ENCODE data around the gene TMA7B.

Gene TMA7B

GRCh38 chr22:39954584-39955055 lies 5.6 kb upstream of the TMA7B start:
- DNase-seq: no peak

DNA sequence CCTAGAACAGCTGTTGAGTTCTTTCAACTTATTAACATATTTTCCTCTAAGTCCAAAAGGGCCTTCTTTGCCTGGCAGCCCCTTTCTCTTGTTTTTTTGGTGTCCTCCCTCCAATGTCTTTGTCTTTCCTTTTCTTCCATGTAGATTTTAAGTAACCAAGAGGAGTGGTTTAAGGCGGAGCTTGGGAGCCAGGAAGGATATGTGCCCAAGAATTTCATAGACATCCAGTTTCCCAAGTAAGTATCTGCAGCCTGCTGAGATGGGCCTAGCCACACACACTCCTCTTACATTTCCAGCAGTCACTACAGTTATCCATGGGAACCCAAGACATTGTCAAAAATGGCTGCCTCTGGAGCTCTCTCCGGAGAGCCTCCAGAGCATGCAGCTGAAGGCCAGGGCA lies 4.5 kb upstream of the TMA7B start:
- DNase-seq: no peak

DNA sequence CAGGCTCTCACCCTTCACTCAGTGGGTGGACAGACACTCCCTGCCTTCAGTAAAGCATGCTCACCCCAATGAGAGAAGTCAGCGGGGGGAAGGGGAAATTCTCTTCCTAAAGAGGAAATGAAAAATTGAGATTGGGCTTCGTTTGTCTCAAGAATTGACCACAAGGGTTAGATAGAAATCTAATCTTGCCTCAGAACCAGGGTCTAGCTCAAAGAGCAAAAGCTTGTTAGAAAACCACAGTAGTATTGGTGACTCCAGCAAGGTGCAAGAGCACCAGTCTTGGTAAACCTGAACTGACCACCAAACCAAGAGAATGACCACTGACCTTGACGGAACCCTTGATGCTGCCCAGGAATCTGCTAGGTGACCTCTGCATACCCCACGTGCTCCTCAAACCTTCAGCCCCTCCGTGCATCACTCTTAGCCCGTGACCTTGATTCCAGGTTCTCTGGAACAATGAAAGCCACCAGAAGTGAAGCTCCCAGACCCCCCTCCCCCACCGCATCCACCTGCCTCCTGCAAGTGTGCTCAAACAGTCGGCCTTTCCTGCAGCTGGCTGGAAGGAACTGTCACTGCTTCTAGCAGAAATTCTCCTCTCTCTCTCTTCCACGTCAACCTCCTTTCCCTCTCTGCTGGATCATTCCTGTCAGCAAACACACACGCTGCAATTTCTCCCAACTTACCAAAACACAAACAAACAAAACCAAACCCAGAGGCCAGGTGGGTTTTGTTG lies 3.1 kb upstream of the TMA7B start:
- DNase-seq: no peak

GRCh38 chr22:39958009-39958711 lies 2.0 kb upstream of the TMA7B start:
- no peak for DNase-seq

DNA sequence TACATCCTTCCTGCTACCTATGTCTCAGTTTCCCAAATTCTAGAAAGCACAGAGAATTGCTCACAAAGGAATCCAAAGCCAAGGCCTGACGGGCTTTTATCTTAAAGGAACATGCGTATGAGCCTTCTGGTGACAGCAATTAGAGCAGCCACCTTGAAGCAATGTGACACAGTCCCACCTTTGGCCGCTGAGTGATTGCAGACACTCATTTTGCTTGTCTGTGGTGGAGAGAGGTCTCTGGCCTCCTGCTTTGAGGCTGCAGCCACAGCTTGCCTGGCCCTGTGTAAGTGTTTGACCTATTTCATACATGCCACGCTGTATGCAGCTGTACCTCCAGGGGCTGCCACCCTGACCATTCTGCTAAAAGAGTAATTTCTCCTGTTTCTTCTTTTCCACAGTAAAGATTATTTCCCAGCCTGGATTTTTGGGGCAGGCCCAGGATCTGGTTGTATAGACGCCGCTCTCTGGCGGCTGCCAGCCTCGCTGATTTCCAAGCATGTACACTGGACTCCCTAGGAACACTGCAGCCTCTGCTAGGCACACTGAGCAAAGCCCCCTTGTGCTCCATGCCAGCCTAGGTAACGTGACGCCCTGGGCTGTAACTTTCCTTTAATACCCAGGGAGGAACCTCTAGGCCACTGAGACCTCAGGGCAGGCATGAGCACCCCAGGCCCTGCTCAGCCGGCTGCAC lies 1.1 kb upstream of the TMA7B start:
- no peak for DNase-seq

GRCh38 chr22:39960791-39961746 lies 872 bp downstream of the TMA7B start:
- DNase-seq: no peak

DNA sequence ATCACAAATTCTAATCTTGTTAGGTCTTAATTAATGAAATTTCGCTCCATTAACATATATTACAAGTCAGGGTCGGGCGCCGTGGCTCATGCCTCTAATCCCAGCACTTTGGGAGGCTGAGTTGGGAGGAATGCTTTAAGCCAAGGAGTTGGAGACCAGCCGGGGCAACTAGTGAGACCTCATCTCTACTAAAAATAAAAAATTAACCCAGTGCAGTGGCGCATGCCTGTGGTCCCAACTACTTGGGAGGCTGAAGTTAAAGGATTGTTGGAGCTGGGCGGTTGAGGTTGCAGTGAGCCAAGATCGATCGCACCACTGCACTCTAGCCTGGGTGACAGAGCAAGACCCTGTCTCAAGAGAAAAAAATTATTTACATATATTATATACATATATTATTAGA lies 1.9 kb downstream of the TMA7B start:
- no peak for DNase-seq

- no peak for DNase-seq
These were observed 5.6 kb downstream of the TMA7B start for GRCh38 chr22:39965748-39966147.

- DNase-seq: no peak
These were observed 6.3 kb downstream of the TMA7B start for GRCh38 chr22:39966470-39966869.

- DNase-seq: no peak
These were observed 7.1 kb downstream of the TMA7B start for GRCh38 chr22:39967103-39967829.

DNA sequence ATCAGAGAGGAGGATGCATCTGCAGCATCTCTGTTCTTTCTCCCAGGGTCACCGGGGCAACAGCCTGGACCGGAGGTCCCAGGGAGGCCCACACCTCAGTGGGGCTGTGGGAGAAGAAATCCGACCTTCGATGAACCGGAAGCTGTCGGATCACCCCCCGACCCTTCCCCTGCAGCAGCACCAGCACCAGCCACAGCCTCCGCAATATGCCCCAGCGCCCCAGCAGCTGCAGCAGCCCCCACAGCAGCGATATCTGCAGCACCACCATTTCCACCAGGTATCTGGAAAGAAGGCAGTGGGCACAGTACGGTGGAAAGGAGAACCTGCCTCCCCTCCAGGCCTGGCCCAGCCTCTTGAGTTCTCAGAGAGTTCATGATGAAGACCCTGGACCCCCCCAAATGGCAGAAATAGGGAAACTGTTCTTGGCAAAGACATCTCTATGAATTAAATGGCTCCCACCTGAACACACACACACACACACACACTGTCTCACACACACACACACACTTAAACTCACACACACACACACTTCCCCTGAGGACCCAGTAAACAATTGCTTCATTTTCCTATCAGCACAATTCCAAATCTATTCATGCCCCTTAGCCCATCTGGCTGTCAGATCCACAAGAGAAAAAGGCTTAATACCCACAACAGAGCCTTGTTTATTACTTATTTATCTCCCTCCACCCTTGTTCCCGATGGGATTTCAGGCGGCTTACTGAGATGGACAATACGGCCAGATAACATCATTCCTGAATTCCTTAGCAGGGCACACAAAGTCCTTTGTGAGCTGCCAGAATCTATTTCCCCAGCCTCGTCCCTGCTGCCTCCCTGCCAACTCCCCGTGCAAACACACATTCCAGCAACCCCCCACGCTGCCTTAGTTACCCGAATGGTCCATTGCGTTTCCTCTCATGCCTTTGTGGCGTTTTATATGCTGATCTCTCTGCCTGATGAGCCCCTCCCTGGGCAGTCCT lies 8.1 kb downstream of the TMA7B start:
- no peak for DNase-seq

DNA sequence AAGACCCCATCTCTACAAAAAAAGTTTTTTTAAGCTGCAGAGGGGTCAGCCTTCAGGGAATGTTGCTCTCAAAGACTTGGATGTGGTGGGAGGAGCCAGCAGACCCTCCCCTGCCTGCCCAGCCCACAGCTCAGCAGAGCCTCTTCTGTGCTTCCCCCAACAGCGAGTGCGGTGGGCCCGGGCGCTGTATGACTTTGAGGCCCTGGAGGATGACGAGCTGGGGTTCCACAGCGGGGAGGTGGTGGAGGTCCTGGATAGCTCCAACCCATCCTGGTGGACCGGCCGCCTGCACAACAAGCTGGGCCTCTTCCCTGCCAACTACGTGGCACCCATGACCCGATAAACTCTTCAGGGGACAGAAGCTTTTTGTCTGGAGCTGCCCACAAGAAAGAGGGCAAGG lies 10.5 kb downstream of the TMA7B start:
- DNase-seq: no peak

DNA sequence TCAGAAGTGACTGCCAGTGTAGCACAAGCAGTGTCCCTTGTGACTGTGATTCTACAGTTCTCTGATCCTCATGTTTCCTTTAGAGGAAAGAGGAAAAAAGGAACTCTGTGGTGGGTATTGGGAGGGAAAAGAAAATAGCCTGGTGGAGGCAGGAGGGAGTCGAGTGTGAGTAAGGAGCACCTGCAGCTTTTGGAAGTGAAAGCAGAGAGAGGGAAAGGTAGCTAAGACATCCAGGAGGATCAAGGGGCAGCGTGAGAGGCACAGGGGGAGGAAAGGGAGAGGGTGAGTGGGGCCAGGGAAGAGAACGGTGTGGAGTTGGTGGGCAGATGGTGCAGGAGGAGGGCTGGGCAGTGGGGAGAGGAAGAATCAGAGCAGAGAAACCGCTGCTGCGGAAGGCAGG lies 12.4 kb downstream of the TMA7B start:
- no peak for DNase-seq

GRCh38 chr22:39973656-39974055 lies 13.5 kb downstream of the TMA7B start:
- no peak for DNase-seq

DNA sequence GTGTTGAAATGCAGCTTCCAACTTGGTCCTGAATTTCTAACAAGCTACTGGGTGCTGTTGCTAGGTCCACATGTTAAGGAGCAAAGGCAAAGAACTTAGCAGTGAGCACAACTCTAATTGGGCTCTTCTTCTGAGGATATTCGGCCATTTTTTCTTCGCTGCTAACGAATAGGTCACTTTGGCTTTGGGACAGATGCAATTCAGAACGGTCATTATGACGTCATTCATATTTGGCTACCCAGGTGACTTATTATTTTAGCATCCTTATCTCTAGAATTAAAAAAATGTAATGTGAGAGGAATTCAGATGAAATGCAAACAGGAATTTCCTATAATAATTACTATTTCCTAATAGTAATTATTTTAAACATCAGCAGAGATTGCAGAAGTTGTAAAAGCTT lies 13.9 kb downstream of the TMA7B start:
- no peak for DNase-seq

DNA sequence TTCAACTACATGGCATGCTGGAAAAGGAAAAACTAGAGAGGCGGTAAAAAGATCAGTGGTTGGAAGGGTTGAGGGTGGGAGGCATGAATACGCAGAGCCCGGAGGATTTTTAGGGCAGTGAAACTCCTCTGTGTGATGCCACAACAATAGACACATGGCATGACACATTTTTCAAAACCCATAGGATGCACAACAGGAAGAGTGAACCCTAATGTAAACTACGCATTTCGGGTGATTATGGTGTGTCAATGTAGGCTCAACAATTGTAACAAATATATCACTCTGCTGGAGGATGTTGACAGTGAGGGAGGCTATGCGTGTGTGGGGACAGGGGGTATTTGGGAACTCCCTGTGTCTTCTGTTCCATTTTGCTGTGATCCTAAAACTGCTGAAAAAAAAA lies 18.9 kb downstream of the TMA7B start:
- DNase-seq: no peak

DNA sequence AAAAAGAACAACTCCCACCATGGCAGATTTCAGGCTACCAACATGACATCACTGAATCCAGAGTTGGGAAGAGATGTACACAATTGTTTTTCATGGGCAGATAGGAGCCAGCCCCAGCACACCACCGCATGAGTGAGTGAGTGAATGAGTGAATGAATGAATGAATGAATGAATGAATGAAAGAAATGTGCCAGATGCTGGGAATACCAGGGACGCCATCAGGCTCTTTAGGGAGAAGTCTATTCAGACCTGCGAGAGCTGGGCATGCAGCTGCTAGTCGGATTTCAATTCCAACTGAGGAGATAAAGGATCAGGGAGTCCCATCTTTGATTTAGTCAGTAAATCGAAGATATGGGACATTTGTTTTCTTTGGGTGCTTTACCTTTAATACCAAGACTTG lies 19.3 kb downstream of the TMA7B start:
- DNase-seq: no peak

- no peak for DNase-seq
These were observed 20.4 kb downstream of the TMA7B start for GRCh38 chr22:39980596-39980995.

GRCh38 chr22:39983346-39983745 lies 23.1 kb downstream of the TMA7B start:
- no peak for DNase-seq

DNA sequence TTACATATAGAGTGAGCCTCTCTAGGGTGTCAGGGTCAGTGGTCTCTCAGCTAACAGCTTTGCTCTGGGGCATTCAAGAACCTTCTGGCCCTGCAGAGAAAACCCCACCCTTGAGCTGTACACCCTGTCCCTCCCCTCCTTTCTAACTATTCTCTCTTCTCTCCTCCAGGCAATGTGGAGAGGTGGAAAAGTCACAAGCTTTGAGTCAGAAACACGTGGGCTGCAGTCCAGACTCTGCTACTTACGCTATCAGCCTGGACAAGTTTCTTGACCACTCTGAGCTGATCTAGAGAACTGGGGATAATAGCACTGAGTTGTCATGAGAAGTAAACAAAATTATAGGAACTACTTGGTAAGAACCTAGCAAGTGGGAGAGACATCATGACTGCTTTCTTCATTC lies 23.8 kb downstream of the TMA7B start:
- no peak for DNase-seq

- no peak for DNase-seq
These were observed 24.5 kb downstream of the TMA7B start for GRCh38 chr22:39984746-39985145.

Measured in activated gamma-delta T cell (primary cell).